Activated CD4-positive, alpha-beta T cell treated with anti-CD3 and anti-CD28 coated beads, Interleukin-2, amount 50 U/mL, for 4 hours (primary cell): ENCODE data around the gene ANKRD31.

Source experiments
- DNase-seq, 2 experiments: peaks; one replicate each; pipeline ENCODE4 v3.0.0-alpha.2; 2020

Gene ANKRD31

DNA sequence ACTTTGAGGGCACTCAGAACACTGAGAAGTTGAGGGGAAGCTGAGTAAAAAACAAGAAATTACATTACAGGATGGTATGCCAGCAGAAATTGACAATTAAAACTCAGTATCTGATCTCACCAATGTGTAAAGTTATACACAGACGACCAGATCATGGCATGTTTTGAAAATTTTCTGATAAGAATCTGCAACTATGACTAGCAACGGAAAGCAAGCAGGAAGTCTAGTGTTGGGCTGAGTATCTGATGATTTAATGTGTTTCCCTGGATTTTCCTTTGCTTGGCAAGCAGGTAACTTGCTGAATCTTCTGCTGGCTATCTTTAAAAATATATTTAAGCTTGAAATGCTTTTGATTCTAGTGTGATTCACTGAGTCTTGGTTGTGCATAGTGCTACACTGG, 179.1 kb downstream of the ANKRD31 start:
- no peak for DNase-seq

DNA sequence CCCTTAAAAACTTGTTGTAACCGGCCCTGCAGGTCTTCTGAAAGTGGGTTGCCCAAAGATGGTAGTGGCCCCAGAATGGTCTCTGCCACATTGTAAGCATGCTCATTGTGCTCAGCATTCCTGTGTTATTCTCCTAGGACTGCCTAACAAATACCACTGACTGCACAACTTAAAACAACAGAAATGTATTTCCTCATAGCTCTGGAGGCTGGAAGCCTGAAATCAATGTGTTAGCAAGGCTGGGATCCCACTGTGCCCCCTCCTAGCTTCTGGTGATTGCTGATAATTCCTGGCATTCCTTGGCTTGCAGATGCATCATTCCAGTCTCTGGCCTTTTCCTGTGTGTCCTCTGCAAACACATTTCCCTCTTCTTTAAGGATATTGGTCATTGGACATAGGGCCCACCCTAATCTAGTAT, 180.9 kb downstream of the ANKRD31 start:
- DNase-seq, result no peak

DNA sequence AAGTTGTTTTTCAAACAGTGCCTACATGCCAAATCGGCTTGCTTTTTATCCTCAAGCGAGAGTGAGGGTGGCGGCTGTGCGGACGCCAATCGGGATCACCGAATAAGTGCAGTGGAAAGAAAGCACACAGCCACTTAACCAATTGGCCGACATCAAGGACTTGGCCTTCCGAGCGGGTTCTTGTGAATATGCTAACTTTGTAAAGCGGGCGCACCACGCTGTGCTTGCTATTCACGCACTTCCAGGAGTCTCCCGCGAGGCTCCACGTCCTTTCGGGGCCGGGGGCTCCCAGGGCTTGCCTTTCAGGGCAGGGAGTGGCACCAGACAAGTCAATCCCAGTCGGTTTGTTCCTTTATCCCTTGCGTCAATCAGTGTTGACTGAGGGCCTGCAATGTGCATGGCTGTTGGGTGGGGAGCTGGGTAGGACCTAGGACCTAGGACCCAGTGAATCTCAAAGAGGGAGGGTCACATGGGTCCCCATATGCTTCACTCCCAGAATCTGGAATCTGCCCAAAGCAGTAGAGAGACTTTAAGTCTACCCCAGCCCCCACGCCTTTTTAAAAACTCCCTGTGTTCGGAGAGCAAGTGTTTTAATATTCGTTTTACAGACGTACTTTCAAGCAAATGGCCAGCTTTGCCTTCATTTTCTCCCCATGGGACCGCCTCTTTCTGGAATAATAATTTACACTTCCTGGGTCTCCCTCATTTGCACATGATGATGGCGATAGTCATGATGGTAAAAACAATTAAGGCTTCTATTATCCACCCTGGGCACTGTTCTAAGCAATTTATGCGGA, 182.3 kb downstream of the ANKRD31 start:
- no peak for DNase-seq

DNA sequence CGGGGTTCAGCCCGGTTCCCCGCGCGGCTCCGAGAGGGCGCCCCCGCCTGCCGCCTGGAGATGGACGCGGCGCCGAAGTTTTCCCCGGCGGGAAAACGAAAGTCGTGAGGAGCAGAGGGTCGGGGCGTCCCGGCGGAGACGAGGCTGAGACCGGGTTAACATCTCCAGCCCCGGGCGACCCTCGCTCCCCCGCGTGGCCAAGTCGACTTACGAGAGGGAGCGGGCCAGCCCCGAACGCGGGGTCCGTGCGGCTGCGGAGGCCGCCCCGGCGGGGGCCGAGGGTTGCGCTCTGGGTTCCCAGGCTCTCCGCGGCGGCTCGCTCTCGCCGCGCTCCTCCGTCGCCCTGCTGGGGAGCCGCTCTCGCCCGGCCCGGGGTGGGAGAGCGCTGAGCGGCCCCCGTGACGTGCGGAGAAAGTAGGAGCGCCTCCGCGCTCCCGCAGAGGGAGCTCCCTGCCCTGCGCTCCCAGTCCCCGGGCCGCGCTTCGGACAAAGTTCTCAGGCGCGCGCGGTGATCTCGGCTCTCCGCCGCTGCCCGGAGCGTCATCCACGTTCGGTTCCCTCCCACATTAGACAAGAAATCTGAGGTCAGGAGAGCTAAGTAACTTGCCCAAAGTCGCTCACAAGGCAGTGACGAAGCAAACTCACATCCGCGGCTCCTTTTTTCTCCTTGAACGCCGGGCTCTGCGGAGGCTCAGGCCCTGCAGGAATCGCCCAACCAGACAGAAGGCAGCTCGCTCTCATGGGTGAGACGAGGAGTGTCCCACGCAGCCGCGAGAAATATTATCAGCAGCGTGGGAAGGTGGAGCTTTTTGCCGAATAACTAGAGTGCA, 183.2 kb downstream of the ANKRD31 start:
- peak; percentile 50 to 52 for DNase-seq

DNA sequence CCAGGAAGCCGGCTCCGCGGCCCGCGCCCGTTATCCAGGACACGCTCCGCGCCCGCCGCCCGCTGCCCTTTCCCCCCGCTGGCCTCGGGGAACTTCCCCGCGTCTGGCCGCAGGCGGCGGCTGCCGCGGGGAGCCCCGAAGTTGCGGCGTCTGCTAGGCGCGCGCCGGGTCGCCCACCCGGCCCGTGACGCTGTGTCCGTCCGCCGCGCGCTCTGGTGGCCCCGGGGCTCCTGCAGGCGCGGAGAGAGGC, 183.7 kb downstream of the ANKRD31 start:
- no peak for DNase-seq

DNA sequence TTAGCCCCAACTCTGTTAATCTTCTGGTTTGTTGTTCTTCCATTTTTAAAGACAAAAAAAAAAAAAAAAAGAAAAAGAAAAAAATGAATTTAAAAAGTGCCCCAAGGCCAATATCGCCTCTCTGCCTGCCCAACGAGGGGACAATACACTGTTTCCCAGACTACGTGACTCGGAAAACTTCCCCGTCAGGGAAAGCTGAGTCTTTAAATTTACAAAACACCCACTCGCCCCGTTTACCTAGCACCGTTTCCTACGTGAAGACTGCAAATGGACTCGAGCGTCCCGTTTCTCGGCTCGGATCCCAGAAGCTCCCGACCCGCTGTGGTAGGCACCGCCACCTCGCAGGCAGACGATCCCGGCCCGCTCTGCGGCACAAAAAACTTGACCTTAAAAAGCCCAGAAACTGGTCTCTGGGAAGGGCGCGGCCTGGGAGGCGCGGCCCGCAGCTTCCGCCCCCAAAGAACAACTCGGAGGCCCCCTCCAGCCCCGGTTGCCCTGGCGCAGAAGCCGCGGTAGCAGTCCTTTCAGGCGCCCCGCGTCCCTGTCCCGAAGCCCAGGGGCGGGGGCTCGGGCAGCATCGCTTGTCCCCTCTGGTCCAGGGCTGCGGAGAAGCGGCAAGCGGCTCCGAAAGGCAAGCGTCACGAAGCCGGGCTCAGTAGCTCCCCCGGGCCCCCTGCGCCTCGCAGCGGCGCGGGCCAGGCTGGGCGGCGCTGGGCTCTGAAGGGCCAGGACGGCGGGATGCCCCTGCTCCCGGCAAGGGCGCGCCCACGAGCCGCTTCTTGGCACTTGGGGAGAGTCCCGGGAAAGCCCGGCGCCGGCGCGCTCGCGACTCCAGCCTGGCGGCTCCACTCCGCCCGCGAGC, 184.3 kb downstream of the ANKRD31 start, which contains the start of gene GCNT4:
GCNT4 (minus strand) TSS at position 367 of the 862 bp plus-strand sequence. CDS start 22,521 bp downstream, outside the sequence.
- DNase-seq, result peak; percentile 10 to 14

DNA sequence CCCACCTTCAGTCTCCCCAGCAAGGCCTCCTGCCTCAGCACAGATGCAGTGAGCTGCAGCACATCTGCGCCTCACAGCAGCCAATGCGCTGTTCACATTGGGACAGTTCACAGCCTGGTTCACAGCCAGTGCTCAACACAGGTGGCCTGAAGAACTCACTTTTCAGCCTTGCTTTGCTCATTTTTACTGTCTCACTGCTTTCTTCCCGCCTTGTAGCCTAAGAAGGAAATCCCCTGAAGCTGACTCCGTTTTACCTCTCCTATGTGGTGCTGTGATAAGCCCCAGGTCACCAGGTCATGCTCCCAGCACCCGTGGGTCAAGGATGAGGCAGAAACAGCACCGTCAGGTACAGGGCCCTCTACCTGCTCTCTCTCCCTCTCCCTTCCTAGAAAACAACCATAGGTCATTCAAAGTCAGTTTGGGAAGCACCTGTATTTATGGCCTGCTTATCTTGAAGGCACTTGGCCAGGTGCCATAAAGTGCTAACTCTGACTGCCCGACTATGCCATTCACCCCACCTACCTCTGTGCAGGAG, 185.4 kb downstream of the ANKRD31 start:
- DNase-seq, result peak; percentile 17 to 22

DNA sequence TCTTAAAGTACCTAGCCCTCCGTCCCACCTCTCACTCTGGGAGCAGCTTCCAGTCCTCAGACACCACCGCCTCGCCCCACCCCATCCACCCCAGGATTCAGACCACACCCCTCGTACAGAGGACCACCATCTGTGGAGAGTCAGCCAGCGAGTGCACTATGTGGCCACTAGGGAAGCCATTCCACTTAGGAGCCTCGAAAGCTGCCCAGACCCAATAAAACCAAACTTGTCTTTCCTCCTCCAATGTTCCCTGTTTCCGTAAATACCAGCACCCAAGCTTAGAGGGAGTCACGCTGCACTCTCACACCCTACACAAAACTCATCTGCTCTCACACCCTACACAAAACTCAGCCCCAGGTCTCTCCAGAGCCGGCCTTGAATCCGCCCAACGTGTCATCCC, 186.3 kb downstream of the ANKRD31 start:
- no peak for DNase-seq

DNA sequence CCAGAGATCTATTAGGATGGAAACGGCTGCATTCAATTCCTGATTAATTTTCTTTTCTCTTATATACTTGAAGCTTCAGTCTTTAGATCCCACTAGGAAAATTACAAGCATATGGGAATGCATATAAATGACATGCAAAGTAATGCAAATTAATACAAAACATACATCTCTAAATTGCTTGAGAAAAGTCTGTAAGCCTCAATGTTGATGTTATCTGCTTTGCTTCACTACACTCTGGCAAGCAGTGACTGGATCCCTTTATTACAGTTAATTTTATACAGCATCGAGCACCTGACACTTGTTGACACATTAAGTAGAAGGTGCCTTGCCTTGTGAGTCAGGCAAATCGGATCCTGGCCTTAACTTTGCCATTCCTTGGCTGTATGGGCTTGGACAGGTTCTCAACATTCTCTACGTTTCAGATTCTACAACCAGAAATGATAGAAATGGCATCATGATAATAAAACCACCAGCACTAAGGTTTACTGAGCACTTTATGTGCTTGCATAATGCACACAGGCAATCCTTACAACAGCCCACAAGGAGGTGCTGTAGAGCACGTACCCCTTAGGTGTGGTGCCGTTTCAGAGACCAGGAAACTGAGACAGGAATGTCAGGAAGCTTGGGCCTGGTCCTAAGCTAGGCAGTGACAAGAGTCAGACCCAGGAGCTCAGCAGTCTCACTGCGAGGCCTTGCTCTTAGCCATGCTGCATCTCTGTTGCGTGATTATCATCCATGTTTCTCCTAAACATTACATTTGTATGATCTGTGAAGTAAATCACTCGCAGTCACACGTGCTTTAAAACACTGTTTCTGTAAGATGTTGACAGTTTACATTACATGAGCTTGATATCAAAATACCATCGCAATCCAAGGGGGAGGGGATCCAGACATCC, 187.0 kb downstream of the ANKRD31 start:
- peak; percentile 53 to 59 for DNase-seq

DNA sequence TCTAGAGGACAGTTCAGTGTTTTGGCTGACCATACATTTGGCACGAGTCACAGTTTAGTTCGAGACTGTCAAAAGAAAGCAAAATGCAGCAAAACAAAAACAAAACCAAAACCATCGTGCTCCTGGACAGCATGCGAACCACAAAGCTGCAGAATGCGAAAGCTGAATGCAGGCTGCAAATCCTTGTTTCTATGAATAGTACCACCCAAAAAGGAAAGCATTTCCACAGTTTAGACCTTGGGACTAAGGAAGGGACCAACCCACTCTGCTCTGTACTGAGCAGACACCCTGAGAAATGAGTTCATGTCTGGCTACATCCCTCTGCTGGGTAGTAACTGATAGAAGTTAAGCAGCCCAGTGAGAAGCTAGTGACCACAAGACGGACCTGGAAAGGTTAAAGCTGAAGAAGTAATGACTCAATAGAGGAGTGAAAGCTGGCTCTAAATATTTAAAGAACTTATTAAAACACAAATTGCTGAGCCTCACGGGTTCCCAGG, 188.2 kb downstream of the ANKRD31 start:
- no peak for DNase-seq

DNA sequence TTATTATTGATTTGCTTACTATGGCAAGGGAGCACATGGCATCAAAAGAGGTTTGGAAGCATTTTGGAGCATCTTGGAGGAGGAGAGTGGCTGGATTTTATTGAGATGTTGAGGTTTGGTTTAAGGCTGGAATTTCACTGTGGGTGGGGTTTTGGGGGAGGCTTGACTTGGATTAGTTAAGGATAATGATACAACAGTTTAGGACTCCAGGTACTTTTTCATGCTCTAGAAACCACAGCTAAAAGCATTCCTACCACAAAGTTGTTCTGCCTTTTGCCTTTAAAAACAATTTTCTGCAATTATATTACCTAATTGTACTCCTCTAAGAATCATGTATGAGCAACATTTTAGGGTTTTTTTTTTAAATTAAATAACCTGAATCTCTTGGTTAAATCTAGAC, 189.3 kb downstream of the ANKRD31 start:
- DNase-seq, result no peak

DNA sequence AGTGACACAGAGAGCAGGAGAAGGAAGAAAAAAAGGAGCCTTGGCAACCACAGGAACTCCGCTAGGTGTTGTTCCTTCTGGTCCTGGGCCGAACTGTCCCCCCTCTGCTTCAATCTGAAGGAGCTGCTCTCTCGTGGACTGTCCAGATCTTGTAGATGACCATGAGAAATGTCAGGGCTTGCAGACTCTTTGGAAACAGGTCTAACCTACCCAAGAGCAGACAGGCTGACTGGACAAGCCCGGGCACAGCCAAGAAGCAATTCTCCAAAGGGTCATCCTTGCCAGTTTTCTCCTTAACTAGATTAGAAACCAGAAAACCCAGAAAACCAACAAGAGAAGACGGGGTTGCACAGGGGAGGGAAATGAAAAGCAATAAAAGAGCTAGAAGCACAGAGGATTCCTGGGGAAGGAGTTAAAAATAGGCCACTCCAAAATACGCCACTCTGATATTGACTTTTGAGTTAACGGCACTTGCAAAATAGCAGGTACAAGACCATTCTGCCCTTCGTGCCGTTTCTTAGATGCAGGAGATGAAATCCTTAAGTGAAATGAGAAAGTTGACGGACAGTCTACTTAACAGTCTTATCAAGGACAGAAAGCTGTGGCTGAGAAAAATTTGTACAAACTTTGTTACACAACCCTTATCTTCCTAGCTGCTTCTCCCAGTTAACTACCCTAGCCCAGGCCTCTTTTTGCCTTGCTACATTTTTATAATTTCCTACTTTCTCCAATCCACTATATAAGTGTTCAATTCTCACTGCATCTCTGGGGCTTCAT, 190.1 kb downstream of the ANKRD31 start:
- no peak for DNase-seq

DNA sequence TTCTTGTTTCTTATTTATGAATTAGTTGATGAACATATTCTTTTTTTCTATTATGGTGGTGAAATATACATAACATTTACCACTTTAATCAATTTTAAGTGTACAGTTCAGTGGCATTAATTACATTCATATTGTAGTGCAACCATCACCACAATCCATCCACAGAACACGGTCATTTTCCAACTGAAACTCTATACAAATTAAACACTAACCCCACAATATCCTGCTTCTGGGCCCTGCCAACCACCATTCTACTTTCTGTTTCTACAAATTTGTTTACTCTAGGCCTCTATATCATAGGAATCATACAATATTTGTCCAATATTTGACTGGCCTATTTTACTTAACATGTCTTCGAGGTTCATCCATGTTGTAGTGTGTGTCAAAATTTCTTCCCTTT, 191.6 kb downstream of the ANKRD31 start:
- no peak for DNase-seq

DNA sequence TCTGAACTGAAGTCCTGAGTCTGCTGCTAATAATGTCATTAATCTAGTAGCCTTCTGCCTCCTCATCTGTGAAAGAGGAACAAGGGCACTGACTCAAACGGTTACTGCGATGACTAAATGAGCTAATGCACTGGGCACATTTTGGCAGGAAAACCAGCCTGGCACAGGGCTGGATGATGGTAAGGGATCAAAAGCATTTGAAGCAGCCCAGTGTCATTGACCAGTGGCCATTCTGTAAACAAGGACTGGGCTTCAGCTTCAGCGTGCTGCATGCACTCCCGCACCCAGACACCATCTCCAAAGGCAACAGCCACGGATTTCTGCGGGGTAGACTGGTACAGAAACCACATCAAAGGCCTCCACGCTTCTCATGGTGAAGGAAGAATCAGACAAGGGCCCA, 192.3 kb downstream of the ANKRD31 start:
- DNase-seq, result no peak

DNA sequence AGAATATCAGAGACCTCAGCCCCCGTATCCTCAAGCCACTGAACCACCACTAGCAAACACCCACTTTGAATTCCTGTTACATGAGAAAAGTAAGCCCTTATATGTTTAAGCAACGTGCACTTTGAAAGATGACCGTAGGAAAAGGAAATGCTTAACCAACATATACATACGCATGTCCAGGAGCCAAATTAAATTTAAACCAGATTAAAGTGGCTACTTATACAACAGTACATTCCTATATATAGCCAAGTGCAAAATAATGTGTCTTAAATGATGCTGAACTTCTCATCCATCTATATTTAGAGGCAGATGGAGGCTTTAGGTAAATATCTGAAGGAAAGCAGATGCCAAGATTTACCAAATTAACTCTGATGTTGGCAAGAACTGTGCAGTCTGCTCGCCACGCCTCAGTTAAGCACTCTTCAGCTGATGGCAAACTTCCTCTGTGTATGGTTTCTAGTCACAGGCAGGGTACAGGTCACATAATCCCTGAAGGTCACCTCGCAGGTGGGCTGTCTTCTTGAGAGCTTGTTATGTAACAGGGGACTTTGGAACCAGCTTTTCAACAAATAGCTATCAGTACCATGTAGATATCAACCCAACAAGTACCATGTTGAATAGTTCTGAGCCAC, 192.9 kb downstream of the ANKRD31 start:
- DNase-seq, result no peak

DNA sequence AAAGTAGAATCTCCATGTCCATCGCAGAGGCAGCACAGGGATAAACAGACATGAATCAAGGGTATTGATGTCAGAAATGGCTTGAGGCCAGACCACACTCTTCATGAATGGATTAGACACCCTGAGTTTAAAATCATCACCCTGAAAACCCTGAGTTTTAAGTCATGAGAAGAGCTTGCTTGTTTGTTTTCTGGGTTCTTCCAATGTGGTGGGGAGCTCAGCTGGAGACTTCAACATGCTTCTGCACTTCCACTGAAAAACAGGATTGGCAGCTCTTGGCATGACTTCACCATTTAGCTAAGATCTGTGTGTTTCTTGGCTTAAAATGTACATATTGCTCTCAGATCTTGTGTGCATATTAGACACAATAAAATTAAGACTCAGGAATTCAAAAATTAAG, 194.2 kb downstream of the ANKRD31 start:
- no peak for DNase-seq

DNA sequence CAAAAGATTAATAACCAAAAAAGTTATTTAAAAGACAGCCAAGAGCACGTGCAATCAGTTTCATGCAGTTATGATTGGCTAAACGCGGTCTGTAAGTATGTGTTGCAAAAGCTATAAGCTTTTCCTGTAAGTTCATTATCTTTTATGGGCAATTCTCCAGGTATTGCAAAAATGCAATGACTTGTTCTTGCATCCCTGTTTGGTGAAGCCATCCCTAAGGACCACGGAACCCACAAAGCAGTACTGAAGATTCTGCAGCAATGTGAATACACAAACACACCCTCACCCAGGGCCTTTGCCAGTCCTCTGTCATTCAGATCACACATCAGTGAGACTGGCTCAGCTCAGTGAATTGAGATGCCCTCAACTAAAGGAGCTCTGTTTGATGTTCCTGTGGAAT, 195.7 kb downstream of the ANKRD31 start:
- DNase-seq, result no peak

DNA sequence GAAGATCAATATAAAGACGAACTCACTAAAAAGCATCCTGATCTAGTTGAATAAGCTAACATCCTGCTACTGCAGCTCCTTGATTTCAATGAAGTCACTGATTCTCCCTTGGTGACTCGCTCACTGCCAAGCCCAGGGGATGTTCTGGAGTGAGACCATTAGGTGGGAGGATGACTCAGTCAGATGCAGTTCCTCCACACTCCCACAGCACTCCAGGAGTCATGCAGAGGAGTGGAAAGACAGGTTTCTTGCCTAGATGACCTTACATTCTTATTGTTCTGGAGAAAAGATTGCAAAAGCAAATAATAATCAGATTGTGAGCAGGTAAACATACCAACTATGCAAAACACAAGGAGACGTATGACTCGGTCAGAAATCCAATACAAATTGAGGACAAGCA, 199.6 kb downstream of the ANKRD31 start:
- peak; percentile 22 to 44 for DNase-seq

DNA sequence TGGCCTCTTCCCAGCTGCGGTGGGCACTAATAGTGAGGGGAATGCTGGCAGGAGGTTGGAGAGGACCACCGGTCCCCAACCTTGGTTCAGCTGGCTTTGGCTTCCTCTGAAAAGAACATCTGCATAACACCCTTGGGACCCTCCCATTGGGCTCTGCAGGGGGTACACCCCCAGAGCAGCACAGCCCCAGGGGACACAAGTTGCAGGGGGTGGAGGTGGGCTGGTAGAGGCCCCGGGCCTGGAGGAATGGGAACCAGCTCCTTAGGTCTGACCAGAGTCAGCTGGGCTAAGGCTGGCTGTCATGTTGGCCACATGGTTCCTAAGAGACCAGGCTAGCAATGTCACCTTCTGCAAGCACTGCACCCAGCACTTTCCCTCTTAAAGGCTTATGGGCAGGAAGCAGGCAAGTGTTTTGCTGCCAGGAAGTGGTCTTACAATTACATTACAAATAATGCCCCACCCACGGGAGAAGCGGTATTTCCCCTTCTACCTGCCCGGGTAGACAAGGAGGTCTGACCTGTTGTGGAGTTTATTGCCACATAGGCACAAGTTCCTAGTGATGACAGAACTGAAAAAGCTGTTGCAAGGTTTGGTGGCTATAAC, 202.4 kb downstream of the ANKRD31 start:
- DNase-seq, result no peak

DNA sequence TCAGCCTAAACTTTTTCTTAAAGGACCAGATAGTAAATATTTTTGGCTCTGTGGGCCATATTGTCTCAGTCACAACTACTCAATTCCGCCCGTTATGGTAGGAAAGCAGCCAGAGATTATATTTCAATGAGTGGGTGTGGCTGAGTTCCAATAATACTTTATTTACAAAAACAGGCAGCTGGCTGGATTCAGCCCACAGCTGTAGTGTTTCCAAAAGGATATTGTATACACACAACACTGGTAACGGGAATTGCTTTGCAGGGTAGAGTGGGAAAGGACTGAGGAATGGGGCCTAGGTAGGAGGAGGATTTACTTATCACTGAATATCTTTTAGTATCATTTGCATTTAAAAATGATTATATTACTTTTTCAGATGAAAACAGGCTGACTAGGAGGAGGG, 205.3 kb downstream of the ANKRD31 start:
- DNase-seq, result no peak
